HG02870 (cell line): ENCODE results near the gene GABARAPL1.
"Not testable (repeated sequence)": the region's sequence is repeated elsewhere in the genome, so short reads cannot be mapped to it uniquely, and the experiment has no call there.

Experiments used
- ATAC-seq: cut with Tn5 transposase; IDR thresholded peaks from one replicate; pipeline ENCODE4 v1.9.1; 2021; ENCODE audit warnings: mild to moderate bottlenecking, moderate library complexity; ENCODE audit not compliant: unreplicated experiment

Gene GABARAPL1

GRCh38 chr12:10212739-10213131 is at the start of gene GABARAPL1:
Gene GABARAPL1 (plus strand): TSS chr12:10212877. CDS start chr12:10213130, 253 bp downstream.
- ATAC-seq, result peak; percentile 55

- ATAC-seq, result no peak
Measured at GRCh38 chr12:10163084-10163483, 49.6 kb upstream of the GABARAPL1 start.

GRCh38 chr12:10165421-10165820 is 47.3 kb upstream of the GABARAPL1 start:
- no peak for ATAC-seq

GRCh38 chr12:10167599-10167998 is 45.1 kb upstream of the GABARAPL1 start:
- no peak for ATAC-seq

GRCh38 chr12:10169104-10169503 is 43.6 kb upstream of the GABARAPL1 start:
- ATAC-seq, result no peak

GRCh38 chr12:10170216-10170615 is 42.5 kb upstream of the GABARAPL1 start:
- ATAC-seq, result no peak

- no peak for ATAC-seq
Measured at GRCh38 chr12:10171973-10172728, 40.5 kb upstream of the GABARAPL1 start, which contains the start of gene OLR1. Gene OLR1 (minus strand): TSS chr12:10172132. CDS start chr12:10172077, 55 bp downstream.

GRCh38 chr12:10174986-10175614 is 37.6 kb upstream of the GABARAPL1 start:
- no peak for ATAC-seq

- ATAC-seq, result no peak
Measured at GRCh38 chr12:10175846-10176636, 36.6 kb upstream of the GABARAPL1 start.

- no peak for ATAC-seq
Measured at GRCh38 chr12:10178821-10179220, 33.9 kb upstream of the GABARAPL1 start, which contains the start of gene TMEM52B. Gene TMEM52B (plus strand): TSS chr12:10179032. CDS start chr12:10179575, 543 bp downstream.

GRCh38 chr12:10179776-10180181 is 32.9 kb upstream of the GABARAPL1 start:
- ATAC-seq, result no peak

GRCh38 chr12:10182354-10183049 is 30.2 kb upstream of the GABARAPL1 start:
- no peak for ATAC-seq

- ATAC-seq, result no peak
Measured at GRCh38 chr12:10184261-10184843, 28.3 kb upstream of the GABARAPL1 start.

GRCh38 chr12:10186299-10186698 is 26.4 kb upstream of the GABARAPL1 start:
- ATAC-seq, result no peak

- ATAC-seq, result not testable (repeated sequence)
Measured at GRCh38 chr12:10186958-10187357, 25.7 kb upstream of the GABARAPL1 start.

GRCh38 chr12:10189653-10190052 is 23.0 kb upstream of the GABARAPL1 start:
- ATAC-seq, result no peak

GRCh38 chr12:10190558-10191388 is 21.9 kb upstream of the GABARAPL1 start:
- peak; percentile 94 for ATAC-seq

GRCh38 chr12:10191865-10192264 is 20.8 kb upstream of the GABARAPL1 start:
- no peak for ATAC-seq

GRCh38 chr12:10194160-10194670 is 18.5 kb upstream of the GABARAPL1 start:
- ATAC-seq, result no peak
